Measurements from ENCODE around the gene ENTHD1.

The ENTHD1 gene

GRCh38 chr22:39773976-39774539, 119.5 kb downstream of the ENTHD1 start:
- TF ChIP-seq CTCF (IDR thresholded peaks at IDR 0.05; ENCODE audit: borderline replicate concordance, insufficient read depth, low read depth, low read length), result no peak
- no peak overlapping the region for H3K4me3 ChIP-seq (ENCODE audit: low read depth, low read length)

- no peak overlapping the region for H3K4me3 ChIP-seq (ENCODE audit: low read depth, low read length)
- no peak for TF ChIP-seq CTCF (IDR thresholded peaks at IDR 0.05; ENCODE audit: borderline replicate concordance, insufficient read depth, low read depth, low read length)
These were observed 120.1 kb downstream of the ENTHD1 start for GRCh38 chr22:39773503-39773902.

- no peak overlapping the region for H3K4me3 ChIP-seq (ENCODE audit: low read depth, low read length)
- no peak for TF ChIP-seq CTCF (IDR thresholded peaks at IDR 0.05; ENCODE audit: borderline replicate concordance, insufficient read depth, low read depth, low read length)
These were observed 122.1 kb downstream of the ENTHD1 start for GRCh38 chr22:39771486-39771885.

- no peak overlapping the region for H3K4me3 ChIP-seq (ENCODE audit: low read depth, low read length)
- no peak for TF ChIP-seq CTCF (IDR thresholded peaks at IDR 0.05; ENCODE audit: borderline replicate concordance, insufficient read depth, low read depth, low read length)
These were observed 127.9 kb downstream of the ENTHD1 start for GRCh38 chr22:39765661-39766060.

GRCh38 chr22:39765046-39765445, 128.5 kb downstream of the ENTHD1 start:
- H3K4me3 ChIP-seq (ENCODE audit: low read depth, low read length), result no peak overlapping the region
- no peak for TF ChIP-seq CTCF (IDR thresholded peaks at IDR 0.05; ENCODE audit: borderline replicate concordance, insufficient read depth, low read depth, low read length)

GRCh38 chr22:39763276-39763675, 130.3 kb downstream of the ENTHD1 start:
- TF ChIP-seq CTCF (IDR thresholded peaks at IDR 0.05; ENCODE audit: borderline replicate concordance, insufficient read depth, low read depth, low read length), result no peak
- H3K4me3 ChIP-seq (ENCODE audit: low read depth, low read length), result no peak overlapping the region

GRCh38 chr22:39750759-39751158, 142.8 kb downstream of the ENTHD1 start:
- TF ChIP-seq CTCF (IDR thresholded peaks at IDR 0.05; ENCODE audit: borderline replicate concordance, insufficient read depth, low read depth, low read length), result no peak
- no peak overlapping the region for H3K4me3 ChIP-seq (ENCODE audit: low read depth, low read length)
